Fibroblast of skin of scalp (primary cell): ENCODE measurements around the gene SLC9C2. TPM values are rescaled to one million over a fixed set of nuclear protein-coding genes. Genes with fewer than 3 reads are reported as not detected.
"Not testable (repeated sequence)": the region's sequence is repeated elsewhere in the genome, so short reads cannot be mapped to it uniquely, and the experiment has no call there.

Experiments
- DNase-seq: peaks from one replicate; pipeline ENCODE4 v3.0.0-alpha.2; 2013
- polyA plus RNA-seq, 2 experiments: library from polyadenylated mRNA; unstranded; fragments of 120-200 nt; gene quantifications; one replicate each; pipeline ENCODE4 v1.2.1, GENCODE V29; 2013; ENCODE audit not compliant: insufficient read length in 2 of 2

The SLC9C2 gene, protein sequence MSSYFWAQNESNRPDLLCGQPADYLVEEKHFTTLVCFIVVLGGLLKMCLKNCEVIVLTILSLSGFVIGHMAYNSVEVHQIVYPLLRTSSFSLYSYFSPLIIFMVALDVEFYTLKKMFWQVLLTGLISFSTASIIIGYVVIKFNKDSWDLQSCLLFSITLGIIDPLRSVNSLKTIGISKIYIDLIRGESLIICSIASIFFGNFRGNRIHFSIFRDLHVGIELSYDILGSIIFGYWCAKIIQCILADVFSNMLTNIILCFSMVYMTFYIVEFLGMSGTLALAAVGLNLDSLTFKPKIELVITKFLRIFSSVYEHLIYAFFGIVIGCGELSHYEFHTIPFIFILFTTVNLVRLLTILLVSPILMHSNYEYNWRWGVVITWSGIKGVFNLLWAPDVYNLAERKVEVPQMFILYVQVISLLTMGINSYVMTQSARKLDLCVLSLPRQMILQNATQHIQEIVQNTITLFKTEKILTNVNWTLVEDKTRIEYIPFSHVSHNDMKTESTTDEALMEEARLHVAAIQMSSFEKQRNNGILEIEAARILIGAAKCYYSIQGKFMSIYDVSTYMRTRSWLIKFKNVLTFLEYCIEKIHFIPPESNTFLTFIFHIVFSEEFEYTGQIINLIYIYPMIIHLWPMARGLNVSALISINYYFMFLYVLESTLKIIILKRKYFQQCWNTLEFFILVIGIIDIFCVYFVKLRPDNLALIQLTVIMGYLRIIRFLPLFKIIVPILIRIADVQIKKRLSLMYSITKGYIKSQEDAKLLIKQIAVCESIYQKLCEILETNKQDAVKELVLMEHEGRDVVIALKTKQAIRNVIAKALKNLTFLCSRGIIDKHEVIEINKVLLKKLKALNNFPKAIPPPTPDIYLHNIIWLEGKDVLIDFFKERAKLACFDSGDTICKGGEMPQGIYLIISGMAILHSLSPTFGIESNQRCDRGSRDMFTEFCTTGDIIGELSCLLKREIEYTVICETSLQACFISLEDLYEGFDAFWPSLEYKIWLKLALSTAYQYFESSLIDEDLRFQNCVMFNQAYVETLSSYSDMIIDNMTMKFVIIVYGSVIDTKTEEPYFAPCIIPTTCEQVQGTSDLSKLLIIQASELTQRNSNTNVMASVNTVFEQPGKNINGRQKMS
- not detected for polyA plus RNA-seq (2013, experiment 1 of 2; ENCODE audit: insufficient read length)
- not detected for polyA plus RNA-seq (2013, experiment 2 of 2; ENCODE audit: insufficient read length)

DNA sequence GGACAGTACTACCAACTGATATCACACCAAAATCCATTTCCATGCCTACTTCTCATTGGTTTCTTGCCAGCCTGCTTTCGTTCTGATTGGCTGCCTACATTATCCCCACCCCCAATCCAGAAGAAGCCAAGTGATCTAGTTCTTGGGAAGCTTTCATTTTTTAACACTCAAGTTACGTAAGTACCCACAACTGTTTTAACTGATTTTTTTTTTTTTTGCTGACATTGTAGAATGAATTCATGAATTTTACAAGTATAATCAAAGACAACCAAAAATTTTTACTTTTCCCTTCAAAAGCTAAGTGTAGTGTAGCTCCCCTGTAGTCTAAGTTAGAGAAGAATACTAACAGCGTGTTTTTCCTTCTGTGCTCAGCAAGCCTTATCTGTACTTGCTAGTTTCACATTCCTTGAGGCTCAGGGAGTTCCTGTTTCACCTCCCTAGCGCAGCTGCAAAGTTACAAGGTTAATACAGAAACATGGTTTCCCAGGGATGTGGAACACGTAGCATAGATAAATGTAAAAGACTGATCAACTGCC, at the start of gene SLC9C2:
SLC9C2 (minus strand) TSS at position 17 of the 536 bp plus-strand sequence. CDS start 1,296 bp downstream, outside the sequence.
- peak; percentile 5 for DNase-seq

DNA sequence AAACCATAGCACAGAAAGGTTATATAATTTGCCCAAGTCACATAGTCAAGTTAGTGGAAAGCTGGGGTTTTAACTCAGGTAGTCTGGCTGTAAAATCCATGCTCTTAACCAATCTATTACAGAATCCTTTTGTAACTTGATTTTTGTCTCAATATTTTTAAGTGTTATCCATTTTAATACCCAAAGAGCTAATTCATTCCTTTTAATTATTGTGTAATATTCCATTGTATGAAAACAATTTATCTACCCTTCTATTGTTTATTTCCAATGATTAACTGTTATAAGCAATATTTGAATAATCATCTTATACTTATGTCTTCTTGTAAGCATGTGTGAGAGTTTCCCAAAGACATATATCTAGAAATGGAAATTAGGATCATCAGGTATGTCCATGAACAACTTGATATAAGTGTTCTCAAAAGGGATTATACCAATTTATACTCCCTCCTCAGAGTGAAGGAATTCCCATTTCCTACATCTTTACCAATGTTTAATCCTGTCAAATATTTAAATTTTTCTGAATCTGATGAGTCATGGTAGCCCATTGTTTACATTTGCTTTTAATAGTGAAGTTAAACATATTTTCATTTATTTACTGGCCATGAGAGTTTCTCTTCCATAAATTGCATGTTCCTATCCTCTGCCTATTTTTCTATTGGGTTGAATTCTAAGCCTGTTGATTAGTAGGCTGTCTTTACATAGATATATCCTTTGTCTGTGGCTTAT, 46.2 kb upstream of the SLC9C2 start:
- DNase-seq, result no peak

DNA sequence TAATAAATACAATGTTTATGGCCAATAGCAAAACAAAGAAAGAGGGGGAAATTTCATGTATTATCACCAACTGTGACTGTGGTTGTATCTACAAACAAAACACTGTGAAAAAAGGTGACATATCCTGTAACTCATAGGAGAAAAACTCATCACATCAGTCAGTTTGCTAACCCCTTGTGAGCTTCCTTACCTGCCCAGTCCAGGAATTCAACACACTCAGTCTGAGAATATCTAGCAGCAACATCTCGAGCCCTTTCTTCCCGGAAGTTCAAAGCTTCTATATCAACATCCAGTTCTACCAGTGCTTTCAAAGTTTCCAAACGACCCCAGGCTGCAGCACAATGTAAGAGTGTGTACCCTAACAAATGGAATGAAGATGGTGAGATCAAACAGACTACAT, 43.8 kb upstream of the SLC9C2 start:
- no peak for DNase-seq

DNA sequence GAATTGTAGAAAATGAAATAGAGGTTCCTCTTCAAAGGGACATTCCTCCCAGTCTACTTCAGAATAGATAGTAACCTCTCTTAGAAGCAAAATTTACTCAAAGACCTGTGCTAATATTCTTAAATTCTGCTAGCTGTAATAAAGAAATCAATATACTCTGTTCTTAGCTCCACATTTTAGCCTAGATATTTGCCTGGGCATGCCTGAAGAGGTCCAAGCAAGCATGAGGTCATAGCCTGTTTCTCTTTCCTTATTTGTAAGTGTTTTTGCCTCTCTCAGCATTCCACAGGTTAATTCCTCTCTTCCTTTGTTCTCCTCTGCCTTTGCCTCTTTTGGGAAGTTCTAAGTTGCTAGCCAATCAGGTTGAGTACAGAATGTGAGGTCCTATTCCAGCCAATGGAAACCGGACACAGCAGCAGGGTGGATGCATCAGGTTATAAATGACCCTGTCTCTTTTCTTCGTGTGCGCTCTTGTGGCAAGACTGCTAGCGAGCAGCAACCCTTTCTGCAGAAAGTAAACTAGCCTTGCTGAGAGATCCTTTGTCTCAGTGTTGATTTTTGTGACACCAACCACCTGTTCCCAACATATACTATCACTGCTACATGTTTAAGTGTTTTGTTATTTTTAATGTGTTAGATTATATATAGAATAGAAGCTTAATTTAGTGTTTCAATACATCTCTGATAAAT, 39.7 kb upstream of the SLC9C2 start:
- peak; percentile 14 for DNase-seq

DNA sequence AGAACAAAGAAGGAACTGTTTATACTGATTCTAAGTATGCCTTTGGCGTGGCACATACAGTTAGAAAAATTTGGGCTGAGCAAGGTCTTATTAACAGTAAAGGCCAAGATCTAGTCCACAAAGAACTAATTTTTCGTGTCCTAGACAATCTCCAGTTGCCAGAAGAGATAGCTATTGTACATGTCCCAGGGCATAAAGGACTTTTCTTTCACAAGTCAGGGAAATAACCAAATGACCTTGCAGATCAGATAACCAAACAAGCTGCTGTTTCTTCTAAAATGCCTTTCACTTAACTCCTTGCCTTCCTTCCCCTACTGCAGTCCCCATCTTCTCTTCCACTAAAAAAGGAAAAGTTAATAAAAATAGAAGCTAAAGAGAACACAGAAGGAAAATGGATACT, 36.2 kb upstream of the SLC9C2 start:
- DNase-seq, result no peak

DNA sequence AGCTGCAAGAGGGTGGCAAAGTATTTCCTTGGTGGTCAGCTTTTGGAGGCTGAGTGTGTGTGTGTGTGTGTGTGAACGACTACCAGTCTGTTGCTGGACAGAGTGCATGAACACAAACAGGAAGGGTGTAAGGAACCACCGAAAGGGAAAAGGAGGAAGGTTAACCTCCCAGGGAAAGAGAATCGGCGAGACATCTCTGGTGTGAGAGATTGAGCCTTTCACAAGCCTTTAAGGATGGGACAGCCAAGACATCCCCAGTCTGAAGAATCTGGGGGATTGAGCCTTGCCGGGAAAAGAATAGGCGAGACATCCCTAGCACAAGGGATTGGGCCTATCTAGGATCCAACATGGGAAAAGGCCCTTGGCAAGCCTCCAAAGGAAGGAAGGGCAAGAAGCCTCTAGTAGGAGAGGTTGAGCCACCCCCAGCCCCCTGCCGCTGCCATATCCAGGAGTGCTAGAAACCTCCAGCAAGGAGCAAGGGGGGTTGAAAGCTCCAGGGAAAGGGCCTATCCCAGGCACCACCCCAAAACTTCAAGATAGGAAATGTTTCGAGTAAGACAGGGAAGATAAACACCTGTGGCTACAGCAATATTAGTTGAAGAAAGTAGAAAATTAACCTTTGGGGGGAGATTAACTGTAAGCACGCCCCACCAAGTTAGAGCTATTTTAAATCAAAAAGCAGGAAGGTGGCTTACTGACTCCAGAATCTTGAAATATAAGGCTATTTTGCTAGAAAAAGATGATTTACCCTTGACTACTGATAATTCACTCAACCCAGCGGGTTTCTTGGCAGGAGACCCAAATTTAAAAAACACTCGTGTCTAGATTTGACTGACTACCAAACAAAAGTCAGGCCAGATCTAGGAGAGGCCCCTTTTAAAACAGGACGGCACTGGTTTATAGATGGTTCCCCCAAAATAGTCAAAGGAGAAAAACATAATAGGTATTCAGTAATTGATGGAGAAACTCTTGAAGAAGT, 35.5 kb upstream of the SLC9C2 start:
- DNase-seq, result no peak

DNA sequence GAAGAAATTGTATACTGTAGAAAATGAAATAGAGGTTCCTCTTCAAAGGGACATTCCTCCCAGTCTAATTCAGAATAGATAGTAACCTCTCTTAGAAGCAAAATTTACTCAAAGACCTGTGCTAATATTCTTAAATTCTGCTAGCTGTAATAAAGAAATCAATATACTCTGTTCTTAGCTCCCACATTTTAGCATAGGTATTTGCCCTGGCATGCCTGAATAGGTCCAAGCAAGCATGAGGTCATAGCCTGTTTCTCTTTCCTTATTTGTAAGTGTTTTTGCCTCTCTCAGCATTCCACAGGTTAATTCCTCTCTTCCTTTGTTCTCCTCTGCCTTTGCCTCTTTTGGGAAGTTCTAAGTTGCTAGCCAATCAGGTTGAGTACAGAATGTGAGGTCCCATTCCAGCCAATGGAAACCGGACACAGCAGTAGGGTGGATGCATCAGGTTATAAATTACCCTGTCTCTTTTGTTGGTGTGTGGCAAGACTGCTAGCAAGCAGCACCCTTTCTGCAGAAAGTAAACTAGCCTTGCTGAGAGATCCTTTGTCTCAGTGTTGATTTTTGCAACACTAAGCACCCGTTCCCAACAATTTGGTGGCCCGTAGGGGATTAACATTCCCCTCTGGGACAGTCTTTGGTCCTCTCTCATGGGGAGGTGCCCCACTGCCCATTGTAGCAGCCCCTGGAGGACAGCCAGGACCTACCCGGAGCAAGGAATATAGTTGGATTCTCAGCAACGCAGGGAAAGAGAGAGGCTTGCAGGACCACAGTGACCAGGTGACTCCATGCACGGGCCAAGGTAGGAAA, 34.6 kb upstream of the SLC9C2 start:
- not testable (repeated sequence) for DNase-seq

DNA sequence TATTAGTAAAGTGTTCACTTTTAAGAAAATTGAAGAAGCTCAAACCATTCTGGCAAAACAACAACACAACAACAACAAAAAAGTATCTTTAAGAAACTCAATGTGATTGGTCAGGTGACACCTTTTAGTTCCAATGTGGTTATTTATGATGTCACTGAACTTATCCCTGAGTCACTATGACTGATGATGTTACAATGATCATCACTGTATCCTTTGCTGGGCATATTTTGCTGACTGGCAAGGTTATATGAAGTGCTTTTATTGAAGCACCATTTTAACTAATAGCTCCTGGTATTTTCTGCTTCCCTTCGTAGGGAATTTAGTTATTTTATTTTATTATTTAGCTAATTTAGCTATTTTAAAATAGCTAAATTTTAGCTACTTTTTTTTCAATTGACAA, 32.2 kb upstream of the SLC9C2 start, which contains the start of gene TEX50:
TEX50 (plus strand) TSS at position 223 of the 400 bp plus-strand sequence. CDS start 184 bp downstream, outside the sequence.
- DNase-seq, result no peak

DNA sequence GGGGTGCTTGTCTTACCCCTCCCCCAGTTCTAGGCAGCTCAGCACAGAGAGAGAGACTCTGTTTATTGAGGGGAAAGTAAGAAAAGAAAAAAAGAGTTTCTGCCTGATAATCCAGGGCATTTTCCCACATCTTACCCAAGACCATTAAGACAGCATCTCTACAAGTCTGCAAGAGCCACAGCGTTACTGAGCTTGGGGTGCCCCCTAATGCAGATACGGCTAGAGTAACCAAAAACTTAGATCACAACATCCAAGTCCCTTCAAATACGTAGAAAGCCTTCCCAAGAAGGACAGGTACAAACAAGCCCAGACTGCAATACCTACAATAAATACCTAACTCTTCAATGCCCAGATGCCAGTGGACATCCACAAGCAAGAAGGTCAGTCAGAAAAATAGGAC, 26.0 kb upstream of the SLC9C2 start:
- no peak for DNase-seq

DNA sequence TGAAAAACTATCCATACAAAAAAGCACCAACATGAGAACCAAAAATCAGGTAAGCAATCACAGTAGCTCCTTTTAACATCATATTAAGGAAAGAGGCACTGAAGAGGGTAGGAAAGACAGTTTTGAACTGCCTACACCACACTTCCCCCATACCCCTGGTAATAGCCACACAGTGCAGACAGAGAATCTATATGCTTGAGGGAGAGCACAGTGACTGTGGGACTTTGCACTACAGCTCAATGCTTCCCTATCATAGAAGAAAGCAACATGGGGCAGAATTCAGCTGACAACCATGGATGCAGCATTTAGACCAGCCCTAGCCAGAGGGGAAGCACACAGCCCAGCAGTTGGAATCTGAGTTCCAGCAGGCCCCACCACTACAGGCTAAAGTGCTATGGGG, 24.4 kb upstream of the SLC9C2 start:
- no peak for DNase-seq

DNA sequence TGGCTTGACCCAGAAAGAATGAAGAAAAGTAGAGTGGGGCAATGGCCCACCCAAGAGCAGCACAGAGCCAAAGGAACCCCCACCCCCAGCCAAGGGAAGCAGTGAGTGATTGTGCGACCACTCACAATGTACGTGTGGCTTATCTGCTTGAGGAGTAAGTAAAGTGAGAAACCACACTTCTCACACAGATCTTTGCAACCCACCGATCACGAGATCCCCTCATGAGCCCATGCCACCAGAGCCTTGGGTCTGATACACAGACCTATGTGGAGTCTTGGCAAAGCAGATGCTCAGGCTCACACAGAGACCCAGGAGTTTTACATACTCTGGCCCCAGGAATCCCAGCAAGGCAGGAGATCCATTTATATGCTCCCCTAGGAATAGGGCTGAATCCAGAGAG, 14.0 kb upstream of the SLC9C2 start:
- no peak for DNase-seq

DNA sequence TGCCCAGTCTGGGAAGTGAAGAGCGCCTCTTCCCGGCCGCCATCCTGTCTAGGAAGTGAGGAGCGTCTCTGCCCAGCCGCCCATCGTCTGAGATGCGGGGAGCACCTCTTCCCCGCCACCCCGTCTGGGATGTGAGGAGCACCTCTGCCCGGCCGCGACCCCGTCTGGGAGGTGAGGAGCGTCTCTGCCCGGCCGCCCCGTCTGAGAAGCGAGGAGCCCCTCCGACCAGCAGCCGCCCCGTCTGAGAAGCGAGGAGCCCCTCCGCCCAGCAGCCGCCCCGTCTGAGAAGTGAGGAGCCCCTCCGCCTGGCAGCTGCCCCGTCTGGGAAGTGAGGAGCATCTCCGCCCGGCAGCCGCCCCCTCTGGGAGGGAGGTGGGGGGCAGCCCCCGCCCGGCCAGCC, 10.2 kb upstream of the SLC9C2 start:
- not testable (repeated sequence) for DNase-seq

DNA sequence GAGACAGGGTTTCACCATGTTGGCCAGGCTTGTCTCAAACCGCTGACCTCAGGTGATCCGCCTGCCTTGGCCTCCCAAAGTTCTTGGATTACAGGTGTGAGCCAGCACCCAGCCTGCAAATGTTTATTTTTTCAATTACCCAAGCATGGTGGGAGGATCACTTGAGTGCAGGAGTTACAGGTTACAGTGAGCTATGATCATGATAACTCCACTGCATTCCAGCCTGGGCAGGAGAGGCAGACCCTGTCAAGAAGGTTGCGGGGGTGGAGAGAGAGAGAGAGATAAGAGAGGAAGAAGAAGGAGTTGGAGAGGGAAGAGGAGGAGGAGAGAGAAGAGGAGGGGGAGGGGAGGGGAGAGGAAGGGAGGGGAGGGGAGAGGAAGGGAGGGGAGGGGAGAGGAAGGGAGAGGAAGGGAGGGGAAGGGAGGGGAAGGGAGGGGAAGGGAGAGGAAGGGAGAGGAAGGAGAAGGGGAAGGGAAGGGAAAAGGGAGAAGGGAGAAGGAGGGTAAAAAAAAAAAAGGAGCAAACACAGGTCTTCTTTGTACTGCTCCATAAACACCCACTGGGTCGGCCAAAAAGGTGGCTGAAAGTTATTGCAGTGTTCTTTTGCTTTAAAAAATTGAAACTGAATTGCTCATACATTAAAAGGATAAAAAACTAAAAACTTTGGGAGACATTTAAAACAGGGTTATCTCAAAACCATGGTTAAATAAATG, 5.8 kb upstream of the SLC9C2 start:
- DNase-seq, result no peak

DNA sequence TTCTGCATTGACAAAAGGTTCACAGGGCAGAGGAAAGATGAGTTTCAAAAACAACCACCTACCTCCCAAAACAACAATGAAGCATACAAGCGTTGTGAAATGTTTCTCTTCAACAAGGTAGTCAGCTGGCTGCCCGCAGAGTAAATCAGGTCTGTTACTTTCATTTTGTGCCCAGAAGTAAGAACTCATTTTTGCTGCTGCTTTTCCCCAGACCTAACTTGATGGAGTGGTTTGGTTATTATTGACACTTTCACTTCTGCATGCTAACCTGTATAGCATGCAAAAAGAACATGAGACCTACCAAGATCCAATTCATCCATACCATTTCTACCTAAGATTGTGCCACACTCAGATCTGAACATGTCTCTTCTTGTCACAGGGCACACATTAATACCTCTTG, 1.3 kb downstream of the SLC9C2 start:
- no peak for DNase-seq

DNA sequence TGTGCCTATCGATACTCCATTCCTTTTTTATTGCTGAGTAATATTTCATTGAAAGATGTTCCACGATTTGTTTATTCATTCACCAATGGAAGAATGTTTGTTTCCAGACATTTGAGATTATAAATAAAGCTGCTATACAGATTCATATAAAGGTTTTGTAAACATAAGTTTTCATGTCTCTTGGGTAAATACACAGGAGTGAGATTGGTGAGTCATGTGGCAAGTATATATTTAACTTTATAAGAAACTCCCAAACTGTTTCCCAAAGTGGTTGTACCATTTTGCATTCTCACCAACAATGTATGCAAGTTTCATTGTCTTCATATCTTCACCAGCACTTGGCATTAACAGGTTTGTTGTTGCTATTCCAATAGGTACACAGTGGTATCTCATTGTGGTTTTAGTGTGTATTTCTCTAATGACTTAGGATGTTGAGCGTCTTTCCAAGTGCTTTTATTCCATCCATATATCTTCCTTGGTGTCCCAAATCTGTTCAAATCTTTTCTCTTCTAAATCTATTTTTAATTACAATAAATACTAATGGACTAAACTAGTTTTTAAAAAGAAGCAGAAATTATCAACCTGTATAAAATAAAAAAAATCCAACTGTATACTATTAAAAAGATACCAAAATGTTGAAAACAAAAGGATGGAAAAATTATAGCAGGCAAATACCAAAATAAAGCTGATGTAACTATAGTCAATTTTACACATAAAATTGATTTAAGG, 6.6 kb downstream of the SLC9C2 start:
- DNase-seq, result no peak

DNA sequence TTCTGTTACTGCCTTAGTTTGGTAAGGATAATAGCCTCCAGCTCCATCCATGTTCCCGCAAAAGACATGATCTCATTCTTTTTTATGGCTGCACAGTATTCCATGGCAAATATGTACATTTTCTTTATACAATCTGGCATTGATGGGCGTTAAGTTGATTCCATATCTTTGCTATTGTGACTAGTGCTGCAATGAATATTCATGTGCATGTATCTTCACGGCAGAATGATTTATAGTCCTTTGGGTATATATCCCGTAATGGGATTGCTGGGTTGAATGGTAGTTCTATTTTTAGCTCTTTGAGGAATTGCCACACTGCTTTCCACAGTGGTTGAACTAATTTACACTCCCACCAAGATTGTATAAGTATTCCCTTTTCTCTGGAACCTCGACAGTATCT, 11.7 kb downstream of the SLC9C2 start:
- DNase-seq, result not testable (repeated sequence)

DNA sequence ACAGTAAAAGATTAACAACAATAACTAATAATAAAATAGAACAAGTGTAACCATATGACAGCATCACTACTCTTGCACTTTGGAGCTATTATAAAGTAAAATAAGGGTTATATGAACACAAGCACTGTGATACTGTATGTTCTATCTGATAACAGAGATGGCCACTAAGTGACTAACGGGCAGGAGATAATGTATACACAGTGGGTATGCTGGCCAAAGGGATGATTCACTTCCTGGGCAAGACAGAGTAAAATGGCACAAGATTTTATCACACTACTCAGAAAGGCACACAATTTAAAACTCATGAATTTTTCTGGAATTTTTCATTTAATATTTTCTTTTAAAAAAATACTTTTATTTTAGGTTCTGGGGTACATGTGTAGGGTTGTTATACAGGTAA, 12.3 kb downstream of the SLC9C2 start:
- no peak for DNase-seq
